Mesenchymal stem cell (in vitro differentiated cells and primary cell): ENCODE measurements around the gene TMPRSS11A. TPM values are rescaled to one million over a fixed set of nuclear protein-coding genes. Genes with fewer than 3 reads are reported as not detected.

Experiments used
- DNase-seq: peaks from one replicate; pipeline ENCODE4 v3.0.0-alpha.2; 2013
- H2AFZ ChIP-seq: one replicate; pipeline ENCODE4 v1.6.1; 2013; ENCODE audit warnings: low read depth, mild to moderate bottlenecking, control low read depth, inconsistent platforms, low read length, moderate library complexity
- H2AK5ac ChIP-seq: 2 replicates; pipeline ENCODE4 v1.6.1; 2013; ENCODE audit warnings: low read length, moderate library complexity, mild to moderate bottlenecking, inconsistent platforms; ENCODE audit not compliant: severe bottlenecking
- H2BK120ac ChIP-seq: one replicate; pipeline ENCODE4 v1.6.1; 2013; ENCODE audit warnings: low read depth, mild to moderate bottlenecking, inconsistent platforms, low read length, moderate library complexity
- H2BK12ac ChIP-seq, 2 experiments: one replicate each; pipeline ENCODE4 v1.6.1; 2013; ENCODE audit warnings: inconsistent platforms in 2 of 2, low read length in 2 of 2, mild to moderate bottlenecking in 2 of 2, moderate library complexity in 2 of 2, control low read depth in 1 of 2
- H2BK15ac ChIP-seq: one replicate; pipeline ENCODE4 v1.6.1; 2013; ENCODE audit warnings: mild to moderate bottlenecking, low read depth, inconsistent platforms; ENCODE audit not compliant: poor library complexity, severe bottlenecking
- H2BK5ac ChIP-seq: 2 replicates; pipeline ENCODE4 v1.6.1; 2013; ENCODE audit warnings: low read depth, mild to moderate bottlenecking, low read length, control low read depth, inconsistent platforms; ENCODE audit not compliant: poor library complexity, severe bottlenecking
- H3K14ac ChIP-seq, 2 experiments: one replicate each; pipeline ENCODE4 v1.6.1; 2013; ENCODE audit warnings: inconsistent platforms in 2 of 2, low read length in 2 of 2, control low read depth in 1 of 2, mild to moderate bottlenecking in 1 of 2, moderate library complexity in 1 of 2
- H3K18ac ChIP-seq, 2 experiments: one replicate each; pipeline ENCODE4 v1.6.1; 2013; ENCODE audit warnings: inconsistent platforms in 2 of 2, low read length in 2 of 2, control low read depth in 1 of 2, low read depth in 1 of 2, mild to moderate bottlenecking in 1 of 2
- H3K23ac ChIP-seq, 2 experiments: one replicate each; pipeline ENCODE4 v1.6.1; 2013; ENCODE audit warnings: inconsistent platforms in 2 of 2, low read length in 2 of 2, mild to moderate bottlenecking in 2 of 2, moderate library complexity in 2 of 2, control low read depth in 1 of 2
- H3K27ac ChIP-seq: 2 replicates; pipeline ENCODE4 v1.5.1; 2013; ENCODE audit warnings: mild to moderate bottlenecking, moderate library complexity, low read length, control low read depth, inconsistent platforms; ENCODE audit not compliant: poor library complexity, severe bottlenecking
- H3K27me3 ChIP-seq, 2 experiments: 2 replicates each; pipeline versions ENCODE4 v1.6.1 to v1.7.0; 2013; ENCODE audit warnings: low read length in 2 of 2, mild to moderate bottlenecking in 2 of 2, moderate library complexity in 2 of 2, control low read depth in 1 of 2, inconsistent platforms in 1 of 2; ENCODE audit not compliant: control insufficient read depth in 1 of 2, insufficient read depth in 1 of 2
- H3K36me3 ChIP-seq, 2 experiments: 2 replicates each; pipeline versions ENCODE4 v1.6.1 to v1.7.0; 2013; ENCODE audit warnings: low read length in 2 of 2, control low read depth in 1 of 2, inconsistent platforms in 1 of 2, low read depth in 1 of 2, mild to moderate bottlenecking in 1 of 2; ENCODE audit not compliant: insufficient read depth in 2 of 2, control insufficient read depth in 1 of 2
- H3K4ac ChIP-seq, 2 experiments: one replicate each; pipeline ENCODE4 v1.6.1; 2013; ENCODE audit warnings: inconsistent platforms in 2 of 2, low read length in 2 of 2, mild to moderate bottlenecking in 2 of 2, moderate library complexity in 2 of 2, control low read depth in 1 of 2, low read depth in 1 of 2
- H3K4me1 ChIP-seq: 2 replicates; pipeline ENCODE4 v1.6.1; 2013; ENCODE audit warnings: low read depth, low read length, control low read depth; ENCODE audit not compliant: control insufficient read depth, insufficient read depth
- H3K4me2 ChIP-seq: 2 replicates; pipeline ENCODE4 v1.6.1; 2013; ENCODE audit warnings: low read length, mild to moderate bottlenecking, inconsistent platforms; ENCODE audit not compliant: poor library complexity, severe bottlenecking
- H3K4me3 ChIP-seq, 2 experiments: 2 replicates each; pipeline versions ENCODE4 v1.5.1 to v1.7.0; 2013; ENCODE audit warnings: low read length in 2 of 2, mild to moderate bottlenecking in 2 of 2, control low read depth in 1 of 2, low read depth in 1 of 2; ENCODE audit not compliant: insufficient read depth in 1 of 2
- H3K79me1 ChIP-seq: replicated peaks from 2 replicates; pipeline ENCODE4 v1.6.1; 2013; ENCODE audit warnings: mild to moderate bottlenecking, control low read depth, low read length, inconsistent platforms; ENCODE audit not compliant: poor library complexity, severe bottlenecking
- H3K9ac ChIP-seq: 2 replicates; pipeline ENCODE4 v1.7.0; 2013; ENCODE audit warnings: mild to moderate bottlenecking, low read length, moderate library complexity
- H3K9me3 ChIP-seq: 2 replicates; pipeline ENCODE4 v1.7.0; 2013; ENCODE audit warnings: mild to moderate bottlenecking, low read length; ENCODE audit not compliant: control insufficient read depth
- H4K8ac ChIP-seq: one replicate; pipeline ENCODE4 v1.6.1; 2013; ENCODE audit warnings: inconsistent platforms, mild to moderate bottlenecking, low read length, moderate library complexity
- H4K91ac ChIP-seq: one replicate; pipeline ENCODE4 v1.6.1; 2013; ENCODE audit warnings: mild to moderate bottlenecking, low read length, inconsistent platforms
- WGBS: methylation state at CpG from one replicate; pipeline ENCODE4 v1.1.7; 2013; ENCODE audit warnings: mixed read lengths; 5-methylcytosine and 5-hydroxymethylcytosine counted together
- small RNA-seq: library from polyadenylated mRNA; stranded (forward); fragments of <200 nt; extraction: miRNeasy Mini kit (QIAGEN cat#:217004); gene quantifications from one replicate; pipeline ENCODE3, GENCODE V24; 2013; ENCODE audit warnings: low read depth

TMPRSS11A gene

DNA sequence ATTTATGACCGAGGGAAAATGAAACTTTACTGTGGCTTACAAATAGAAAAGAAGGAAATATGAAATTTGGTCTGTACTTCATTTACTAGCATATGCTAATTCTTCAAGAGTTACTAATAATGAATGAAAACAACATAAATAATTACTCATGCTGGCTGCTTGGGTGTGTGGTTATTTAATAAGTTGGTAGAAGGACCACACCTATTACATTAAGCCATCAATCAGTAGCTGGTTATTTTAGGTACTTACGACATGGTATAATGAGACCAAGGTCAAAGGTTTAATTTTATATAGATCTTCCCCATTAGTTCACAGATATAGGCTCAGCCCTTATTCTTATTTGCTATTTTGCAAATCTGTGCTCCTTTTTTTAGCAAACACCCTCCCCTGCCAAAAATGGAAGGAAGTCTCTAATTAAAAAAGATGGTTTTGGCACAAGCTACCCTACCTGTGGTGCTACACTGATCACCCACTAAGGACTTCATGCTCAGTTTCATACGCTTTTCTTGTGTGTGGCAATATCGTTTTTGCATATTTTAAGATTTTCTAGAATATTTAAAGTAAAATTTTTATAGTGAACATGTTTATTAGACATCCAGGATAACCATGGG is 93.6 kb downstream of the TMPRSS11A start:
- WGBS, result no CpG with 5 or more reads among the region's 4 CpGs
- Histone ChIP-seq H2BK5ac (no peak overlapping the region), H3K36me3 (no peaks in the 10 kb centered on the region), H4K91ac (no peak overlapping the region), H3K4me3 (no peak overlapping the region), H3K79me1 (no peaks in the 10 kb centered on the region), H3K18ac (no peak overlapping the region), H2BK120ac (no peak overlapping the region), H3K14ac (no peak overlapping the region), H2AFZ (no peak overlapping the region), H4K8ac (no peak overlapping the region), H3K23ac (no peak overlapping the region), H2BK15ac (no peak overlapping the region), H3K4ac (no peak overlapping the region), H3K9ac (no peak overlapping the region), H3K27ac (no peak overlapping the region), H3K4me2 (no peak overlapping the region), H3K4me1 (no peaks in the 10 kb centered on the region), H3K9me3 (peaks cover 5% of the 10 kb centered on the region), H3K27me3 (no peaks in the 10 kb centered on the region), H2BK12ac (no peak overlapping the region), H2AK5ac (no peak overlapping the region)
- DNase-seq, result no peak

DNA sequence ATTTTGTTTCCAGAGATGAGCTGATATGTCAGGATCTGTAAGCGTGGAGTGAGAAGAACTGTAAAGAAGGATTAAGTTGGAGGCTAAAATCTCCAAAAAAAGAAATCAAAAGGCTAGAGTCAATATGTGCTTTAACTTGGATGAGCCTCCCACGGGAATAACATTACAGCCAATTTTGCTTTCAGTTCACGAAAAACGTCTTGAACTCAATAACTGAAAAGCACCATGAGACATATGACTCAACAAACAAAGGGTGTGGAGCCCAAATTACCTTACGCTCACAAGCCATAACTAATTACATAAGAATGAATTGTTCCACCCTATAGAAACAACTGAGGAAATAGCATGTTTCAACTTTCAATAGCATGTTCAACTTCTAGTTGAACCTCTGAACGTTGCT is 101.8 kb downstream of the TMPRSS11A start:
- 91% methylated on average over 5 of the region's 6 CpGs for WGBS
- no peak overlapping the region for H2BK12ac ChIP-seq
- no peaks in the 10 kb centered on the region for H3K36me3 ChIP-seq

More for the DNA sequence above, 101.8 kb downstream of the TMPRSS11A start:
- H3K9me3 ChIP-seq, result no peaks in the 10 kb centered on the region
- no peak overlapping the region for H3K18ac ChIP-seq
- H2BK15ac ChIP-seq, result no peak overlapping the region
- no peak overlapping the region for H2AFZ ChIP-seq
- no peaks in the 10 kb centered on the region for H3K4me1 ChIP-seq
- no peak overlapping the region for H3K4me2 ChIP-seq
- no peak overlapping the region for H4K91ac ChIP-seq
- H3K79me1 ChIP-seq, result no peaks in the 10 kb centered on the region
- H2BK5ac ChIP-seq, result no peak overlapping the region
- H3K4me3 ChIP-seq, result peak overlapping the region in 1 of 2 experiments; percentile 23
- no peak overlapping the region for H2BK120ac ChIP-seq
- H4K8ac ChIP-seq, result no peak overlapping the region
- no peak overlapping the region for H2AK5ac ChIP-seq
- H3K4ac ChIP-seq, result no peak overlapping the region
- no peak overlapping the region for H3K14ac ChIP-seq
- peak overlapping the region; percentile 24 for H3K9ac ChIP-seq
- no peak overlapping the region for H3K27ac ChIP-seq
- H3K23ac ChIP-seq, result no peak overlapping the region
- DNase-seq, result no peak
- no peaks in the 10 kb centered on the region for H3K27me3 ChIP-seq

Small RNA genes lying within 50 kb of the gene (small RNA-seq; reads per million reads assigned to genes)
- gene RNU6-95P, result not detected
